Uterine smooth muscle cell (primary cell): ENCODE data around the gene PHLDA3. TPM values are rescaled to one million over a fixed set of nuclear protein-coding genes. Genes with fewer than 3 reads are reported as not detected.

Experiments
- total RNA-seq: library from RNA; depleted of rRNA; stranded (reverse); fragments of >200 nt; gene quantifications from 2 replicates; pipeline ENCODE4 v1.2.3, GENCODE V29; 2014

PHLDA3 gene
- 98.3 and 149 TPM in 2 replicates for total RNA-seq

GRCh38 chr1:201468844-201469644 lies at the start of gene PHLDA3:
PHLDA3 (minus strand) TSS chr1:201469188; CDS start chr1:201468786, 402 bp downstream.

GRCh38 chr1:201506557-201507359 lies 37.8 kb upstream of the PHLDA3 start, which contains the start of gene CSRP1:
CSRP1 (minus strand) TSS chr1:201507123; CDS start chr1:201496303, 10,820 bp downstream.

Other genes starting within 250 kb of the PHLDA3 start
- 0.55 and 0.75 TPM in 2 replicates for gene PKP1, start 185.7 kb downstream of the PHLDA3 start, total RNA-seq
- 0.11 TPM in 1 of 2 replicates, not detected in the other for gene TNNT2, start 91.5 kb downstream of the PHLDA3 start, total RNA-seq
- not detected in 2 replicates for gene LAD1, start 69.9 kb downstream of the PHLDA3 start, total RNA-seq
- gene TNNI1, start 47.5 kb downstream of the PHLDA3 start, total RNA-seq = under 0.01 TPM in 1 of 2 replicates, not detected in the other
- 648 and 679 TPM in 2 replicates for gene CSRP1, start 37.9 kb upstream of the PHLDA3 start, total RNA-seq
- gene NAV1, start 69.9 kb upstream of the PHLDA3 start, total RNA-seq = 10.7 and 13.3 TPM in 2 replicates